ENCODE results near the gene TEX264. TPM values are rescaled to one million over a fixed set of nuclear protein-coding genes. Genes with fewer than 3 reads are reported as not detected.

TEX264 gene
- total and polyA plus RNA-seq, 2 of the 13 experiments (the other 11 are each of a cell fraction or from before 2014, with no cell fraction given), result 35.2 to 52.1 TPM

- 0 out of 2 replicates have a peak, but pooled peaks have one; percentile 5 for TF ChIP-seq PITX1 (CRISPR knock-in tag; IDR thresholded peaks at IDR 0.05)
- TF ChIP-seq POGK (CRISPR knock-in tag; conservative IDR thresholded peaks at IDR 0.05), result 0 out of 2 replicates have a peak, but pooled peaks have one; percentile 24
- TF ChIP-seq, protein P1, sequence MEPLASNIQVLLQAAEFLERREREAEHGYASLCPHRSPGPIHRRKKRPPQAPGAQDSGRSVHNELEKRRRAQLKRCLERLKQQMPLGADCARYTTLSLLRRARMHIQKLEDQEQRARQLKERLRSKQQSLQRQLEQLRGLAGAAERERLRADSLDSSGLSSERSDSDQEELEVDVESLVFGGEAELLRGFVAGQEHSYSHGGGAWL (CRISPR knock-in tag; IDR thresholded peaks at IDR 0.05), result peak; percentile 74; the same call in 1 of the 2 replicates
- TF ChIP-seq WIZ (CRISPR knock-in tag; IDR thresholded peaks at IDR 0.05), result no peak
- TF ChIP-seq MED8 (CRISPR knock-in tag; IDR thresholded peaks at IDR 0.05; ENCODE audit: insufficient replicate concordance), result no peak
- TF ChIP-seq TCF7 (IDR thresholded peaks at IDR 0.05; ENCODE audit: low read depth), result no peak
- TF ChIP-seq MYC (CRISPR knock-in tag; IDR thresholded peaks at IDR 0.05; ENCODE audit: borderline replicate concordance), result peak; percentile 86; the same call in 1 of the 2 replicates
- TF ChIP-seq, protein P2, sequence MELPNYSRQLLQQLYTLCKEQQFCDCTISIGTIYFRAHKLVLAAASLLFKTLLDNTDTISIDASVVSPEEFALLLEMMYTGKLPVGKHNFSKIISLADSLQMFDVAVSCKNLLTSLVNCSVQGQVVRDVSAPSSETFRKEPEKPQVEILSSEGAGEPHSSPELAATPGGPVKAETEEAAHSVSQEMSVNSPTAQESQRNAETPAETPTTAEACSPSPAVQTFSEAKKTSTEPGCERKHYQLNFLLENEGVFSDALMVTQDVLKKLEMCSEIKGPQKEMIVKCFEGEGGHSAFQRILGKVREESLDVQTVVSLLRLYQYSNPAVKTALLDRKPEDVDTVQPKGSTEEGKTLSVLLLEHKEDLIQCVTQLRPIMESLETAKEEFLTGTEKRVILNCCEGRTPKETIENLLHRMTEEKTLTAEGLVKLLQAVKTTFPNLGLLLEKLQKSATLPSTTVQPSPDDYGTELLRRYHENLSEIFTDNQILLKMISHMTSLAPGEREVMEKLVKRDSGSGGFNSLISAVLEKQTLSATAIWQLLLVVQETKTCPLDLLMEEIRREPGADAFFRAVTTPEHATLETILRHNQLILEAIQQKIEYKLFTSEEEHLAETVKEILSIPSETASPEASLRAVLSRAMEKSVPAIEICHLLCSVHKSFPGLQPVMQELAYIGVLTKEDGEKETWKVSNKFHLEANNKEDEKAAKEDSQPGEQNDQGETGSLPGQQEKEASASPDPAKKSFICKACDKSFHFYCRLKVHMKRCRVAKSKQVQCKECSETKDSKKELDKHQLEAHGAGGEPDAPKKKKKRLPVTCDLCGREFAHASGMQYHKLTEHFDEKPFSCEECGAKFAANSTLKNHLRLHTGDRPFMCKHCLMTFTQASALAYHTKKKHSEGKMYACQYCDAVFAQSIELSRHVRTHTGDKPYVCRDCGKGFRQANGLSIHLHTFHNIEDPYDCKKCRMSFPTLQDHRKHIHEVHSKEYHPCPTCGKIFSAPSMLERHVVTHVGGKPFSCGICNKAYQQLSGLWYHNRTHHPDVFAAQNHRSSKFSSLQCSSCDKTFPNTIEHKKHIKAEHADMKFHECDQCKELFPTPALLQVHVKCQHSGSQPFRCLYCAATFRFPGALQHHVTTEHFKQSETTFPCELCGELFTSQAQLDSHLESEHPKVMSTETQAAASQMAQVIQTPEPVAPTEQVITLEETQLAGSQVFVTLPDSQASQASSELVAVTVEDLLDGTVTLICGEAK (IDR thresholded peaks at IDR 0.05), result no peak
- TF ChIP-seq, protein P2 (CRISPR knock-in tag; IDR thresholded peaks at IDR 0.05), result peak; percentile 73; the same call in 1 of the 2 replicates
- TF ChIP-seq ZBTB39 (CRISPR knock-in tag; IDR thresholded peaks at IDR 0.05), result peak; percentile 89; the same call in 1 of the 2 replicates
- TF ChIP-seq NR3C1 (CRISPR knock-in tag; IDR thresholded peaks at IDR 0.05), result no peak
- no peak for TF ChIP-seq ATM (IDR thresholded peaks at IDR 0.05; ENCODE audit: borderline replicate concordance)
- peak; percentile 35; the same call in 1 of the 2 replicates for TF ChIP-seq NR2C2 (CRISPR knock-in tag; IDR thresholded peaks at IDR 0.05; ENCODE audit: borderline replicate concordance)
- peak; percentile 72 for TF ChIP-seq ZMAT3 (CRISPR knock-in tag; conservative IDR thresholded peaks at IDR 0.05)
- TF ChIP-seq ARNTL (CRISPR knock-in tag; IDR thresholded peaks at IDR 0.05), result peak; percentile 72; the same call in 1 of the 2 replicates
- TF ChIP-seq ZFP62 (CRISPR knock-in tag; IDR thresholded peaks at IDR 0.05), result no peak
Measured at GRCh38 chr3:51671734-51672475, 853 bp downstream of the TEX264 start (continued).
